ENCODE results near the gene CACNG3.

The CACNG3 gene

GRCh38 chr16:24218299-24218698 is 37.8 kb upstream of the CACNG3 start:
- no peak overlapping the region for H3K9ac ChIP-seq (ENCODE audit: low read depth, low read length, poor library complexity, severe bottlenecking)
- no peaks in the 10 kb centered on the region for H3K9me2 ChIP-seq (replicated peaks; ENCODE audit: low read depth, low read length)
- H3K4me3 ChIP-seq (ENCODE audit: low read length, poor library complexity, severe bottlenecking), result no peak overlapping the region
- H3K4me1 ChIP-seq (ENCODE audit: insufficient read depth, low read length, poor library complexity, severe bottlenecking), result no peaks in the 10 kb centered on the region
- H3K79me2 ChIP-seq (ENCODE audit: insufficient read depth, low read length), result no peaks in the 10 kb centered on the region
- no peaks in the 10 kb centered on the region for H4K20me1 ChIP-seq (ENCODE audit: insufficient read depth, low read length, poor library complexity, severe bottlenecking)
- no peak overlapping the region for H2AFZ ChIP-seq (ENCODE audit: low read length)
- no peak overlapping the region for H3K4me2 ChIP-seq (ENCODE audit: low read depth, low read length, poor library complexity, severe bottlenecking)
- no peaks in the 10 kb centered on the region for H3K9me3 ChIP-seq (ENCODE audit: insufficient read depth, low read depth, low read length)
- no peaks in the 10 kb centered on the region for H3K27me3 ChIP-seq (ENCODE audit: insufficient read depth, low read length, poor library complexity, severe bottlenecking)
- no peaks in the 10 kb centered on the region for H3F3A ChIP-seq (ENCODE audit: low read depth)
- peaks cover 23% of the 10 kb centered on the region; the same call in 1 of the 2 replicates for H3K36me3 ChIP-seq (ENCODE audit: insufficient read depth, low read length)
- no peak for TF ChIP-seq EZH2phosphoT487 (IDR thresholded peaks at IDR 0.05; ENCODE audit: borderline replicate concordance)
- TF ChIP-seq, protein P1, sequence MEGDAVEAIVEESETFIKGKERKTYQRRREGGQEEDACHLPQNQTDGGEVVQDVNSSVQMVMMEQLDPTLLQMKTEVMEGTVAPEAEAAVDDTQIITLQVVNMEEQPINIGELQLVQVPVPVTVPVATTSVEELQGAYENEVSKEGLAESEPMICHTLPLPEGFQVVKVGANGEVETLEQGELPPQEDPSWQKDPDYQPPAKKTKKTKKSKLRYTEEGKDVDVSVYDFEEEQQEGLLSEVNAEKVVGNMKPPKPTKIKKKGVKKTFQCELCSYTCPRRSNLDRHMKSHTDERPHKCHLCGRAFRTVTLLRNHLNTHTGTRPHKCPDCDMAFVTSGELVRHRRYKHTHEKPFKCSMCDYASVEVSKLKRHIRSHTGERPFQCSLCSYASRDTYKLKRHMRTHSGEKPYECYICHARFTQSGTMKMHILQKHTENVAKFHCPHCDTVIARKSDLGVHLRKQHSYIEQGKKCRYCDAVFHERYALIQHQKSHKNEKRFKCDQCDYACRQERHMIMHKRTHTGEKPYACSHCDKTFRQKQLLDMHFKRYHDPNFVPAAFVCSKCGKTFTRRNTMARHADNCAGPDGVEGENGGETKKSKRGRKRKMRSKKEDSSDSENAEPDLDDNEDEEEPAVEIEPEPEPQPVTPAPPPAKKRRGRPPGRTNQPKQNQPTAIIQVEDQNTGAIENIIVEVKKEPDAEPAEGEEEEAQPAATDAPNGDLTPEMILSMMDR (conservative IDR thresholded peaks at IDR 0.05; ENCODE audit: low read length), result no peak

DNA sequence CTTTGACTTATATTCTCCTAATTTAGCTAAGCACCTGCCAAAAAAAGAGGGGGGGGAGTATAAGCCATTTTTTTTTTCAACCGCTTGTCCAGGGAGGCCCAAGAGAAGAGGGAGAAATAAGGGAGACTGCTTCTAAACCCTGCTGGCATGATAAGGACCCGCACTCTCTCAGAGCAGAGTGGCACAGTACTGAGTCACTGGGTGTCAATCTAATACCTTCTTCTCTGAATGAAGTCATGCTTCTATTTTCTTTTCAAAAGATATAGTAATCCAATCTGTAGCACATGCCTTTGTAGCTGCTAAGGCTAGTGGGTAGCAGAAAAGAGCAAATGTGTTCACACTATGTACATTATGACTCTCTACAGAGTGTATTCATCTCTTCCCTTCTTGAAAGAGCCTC is 34.9 kb upstream of the CACNG3 start:
- H2AFZ ChIP-seq (ENCODE audit: low read length), result no peak overlapping the region
- H4K20me1 ChIP-seq (ENCODE audit: insufficient read depth, low read length, poor library complexity, severe bottlenecking), result no peaks in the 10 kb centered on the region
- H3K9ac ChIP-seq (ENCODE audit: low read depth, low read length, poor library complexity, severe bottlenecking), result no peak overlapping the region
- no peaks in the 10 kb centered on the region; the same call in 1 of the 2 replicates for H3K36me3 ChIP-seq (ENCODE audit: insufficient read depth, low read length)
- H3K9me2 ChIP-seq (replicated peaks; ENCODE audit: low read depth, low read length), result no peaks in the 10 kb centered on the region
- no peaks in the 10 kb centered on the region for H3K4me1 ChIP-seq (ENCODE audit: insufficient read depth, low read length, poor library complexity, severe bottlenecking)
- no peak overlapping the region for H3K4me3 ChIP-seq (ENCODE audit: low read length, poor library complexity, severe bottlenecking)
- H3F3A ChIP-seq (ENCODE audit: low read depth), result no peaks in the 10 kb centered on the region
- H3K79me2 ChIP-seq (ENCODE audit: insufficient read depth, low read length), result no peaks in the 10 kb centered on the region
- H3K4me2 ChIP-seq (ENCODE audit: low read depth, low read length, poor library complexity, severe bottlenecking), result no peak overlapping the region
- no peaks in the 10 kb centered on the region for H3K9me3 ChIP-seq (ENCODE audit: insufficient read depth, low read depth, low read length)
- no peaks in the 10 kb centered on the region for H3K27me3 ChIP-seq (ENCODE audit: insufficient read depth, low read length, poor library complexity, severe bottlenecking)
- TF ChIP-seq EZH2phosphoT487 (IDR thresholded peaks at IDR 0.05; ENCODE audit: borderline replicate concordance), result no peak
- TF ChIP-seq, protein P1 (conservative IDR thresholded peaks at IDR 0.05; ENCODE audit: low read length), result no peak

GRCh38 chr16:24228514-24228913 is 27.6 kb upstream of the CACNG3 start:
- H3K4me1 ChIP-seq (ENCODE audit: insufficient read depth, low read length, poor library complexity, severe bottlenecking), result no peaks in the 10 kb centered on the region
- no peak overlapping the region for H2AFZ ChIP-seq (ENCODE audit: low read length)
- no peak overlapping the region for H3K4me3 ChIP-seq (ENCODE audit: low read length, poor library complexity, severe bottlenecking)
- H3K9ac ChIP-seq (ENCODE audit: low read depth, low read length, poor library complexity, severe bottlenecking), result no peak overlapping the region
- no peaks in the 10 kb centered on the region for H3K9me2 ChIP-seq (replicated peaks; ENCODE audit: low read depth, low read length)
- TF ChIP-seq, protein P1 (conservative IDR thresholded peaks at IDR 0.05; ENCODE audit: low read length), result no peak
- no peaks in the 10 kb centered on the region for H4K20me1 ChIP-seq (ENCODE audit: insufficient read depth, low read length, poor library complexity, severe bottlenecking)
- H3F3A ChIP-seq (ENCODE audit: low read depth), result no peaks in the 10 kb centered on the region
- H3K36me3 ChIP-seq (ENCODE audit: insufficient read depth, low read length), result no peaks in the 10 kb centered on the region
- H3K9me3 ChIP-seq (ENCODE audit: insufficient read depth, low read depth, low read length), result no peaks in the 10 kb centered on the region
- no peaks in the 10 kb centered on the region for H3K79me2 ChIP-seq (ENCODE audit: insufficient read depth, low read length)
- H3K4me2 ChIP-seq (ENCODE audit: low read depth, low read length, poor library complexity, severe bottlenecking), result no peak overlapping the region
- H3K27me3 ChIP-seq (ENCODE audit: insufficient read depth, low read length, poor library complexity, severe bottlenecking), result no peaks in the 10 kb centered on the region
